Measurements from ENCODE around the gene POLR2J3.
"Not testable (repeated sequence)": the region's sequence is repeated elsewhere in the genome, so short reads cannot be mapped to it uniquely, and the experiment has no call there.

Gene POLR2J3

DNA sequence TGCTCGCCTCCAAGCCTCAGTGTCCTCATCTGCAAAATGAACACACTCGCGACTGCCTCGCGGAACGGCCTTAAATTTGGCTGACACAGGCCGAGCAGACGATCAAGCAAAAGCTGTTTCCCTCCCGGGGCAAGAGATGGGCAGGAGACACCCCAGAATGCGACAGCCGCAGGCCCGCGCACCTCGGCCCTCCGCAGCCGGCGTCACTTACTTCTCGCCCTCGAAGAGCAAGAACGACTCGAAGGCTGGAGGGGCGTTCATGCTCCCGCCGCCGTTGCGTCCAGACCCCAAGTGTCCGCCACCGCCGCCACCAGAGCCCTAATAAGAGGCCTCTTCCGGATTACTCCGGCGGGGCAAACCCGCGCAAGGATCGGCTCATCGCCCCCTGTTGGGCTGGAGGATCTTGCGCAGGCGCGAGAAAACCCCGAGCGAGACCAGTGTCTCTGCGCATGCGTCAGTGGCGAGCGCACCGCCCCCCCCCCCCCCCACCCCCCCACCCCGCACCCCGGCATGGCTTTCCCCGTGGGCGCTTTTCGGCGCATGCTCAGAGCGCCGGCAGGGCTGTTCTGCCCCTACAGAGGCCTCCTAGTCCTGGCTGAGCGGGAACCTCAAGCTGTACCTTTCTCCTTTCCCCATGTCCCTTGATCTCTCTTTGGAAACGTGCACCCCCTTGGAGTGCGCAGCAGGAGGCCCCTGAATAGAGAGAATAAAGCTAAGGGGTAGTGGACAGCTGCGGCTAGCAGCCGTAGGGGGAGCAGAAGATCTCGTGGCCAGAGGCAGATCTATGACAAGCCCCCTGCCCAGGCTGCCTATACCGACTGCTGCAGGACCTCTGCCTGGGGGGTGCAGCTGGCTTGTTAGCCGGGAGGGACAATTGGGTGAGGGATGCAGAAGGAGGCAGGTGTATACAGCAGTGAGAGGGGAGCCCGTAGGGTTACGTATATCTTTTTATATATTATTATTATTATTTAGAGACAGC is at the start of gene POLR2J3:
Gene POLR2J3 (minus strand): TSS at position 323 of the 979 bp plus-strand sequence. CDS start 62 bp downstream, at position 261.
- DNase-seq (ENCODE audit: low spot score), result not testable (repeated sequence)

DNA sequence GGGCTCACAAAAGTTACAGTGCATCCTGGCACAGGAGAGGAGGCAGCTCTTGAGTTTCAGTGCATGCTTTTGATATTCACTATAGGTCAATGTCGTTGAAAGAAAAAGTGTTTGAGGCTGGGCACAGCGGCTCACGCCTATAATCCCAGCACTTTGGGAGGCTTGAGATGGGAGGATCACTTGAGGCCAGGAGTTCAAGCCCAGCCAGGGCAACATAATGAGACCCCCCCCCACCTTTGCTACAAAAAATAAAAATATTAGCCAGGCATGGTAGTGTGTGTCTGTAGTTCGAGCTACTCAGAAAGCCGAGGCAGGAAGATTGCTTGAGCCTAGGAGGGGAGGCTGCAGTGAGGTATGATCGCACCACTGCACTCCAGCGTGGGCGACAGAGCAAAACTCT is 45.7 kb upstream of the POLR2J3 start:
- not testable (repeated sequence) for DNase-seq (ENCODE audit: low spot score)

DNA sequence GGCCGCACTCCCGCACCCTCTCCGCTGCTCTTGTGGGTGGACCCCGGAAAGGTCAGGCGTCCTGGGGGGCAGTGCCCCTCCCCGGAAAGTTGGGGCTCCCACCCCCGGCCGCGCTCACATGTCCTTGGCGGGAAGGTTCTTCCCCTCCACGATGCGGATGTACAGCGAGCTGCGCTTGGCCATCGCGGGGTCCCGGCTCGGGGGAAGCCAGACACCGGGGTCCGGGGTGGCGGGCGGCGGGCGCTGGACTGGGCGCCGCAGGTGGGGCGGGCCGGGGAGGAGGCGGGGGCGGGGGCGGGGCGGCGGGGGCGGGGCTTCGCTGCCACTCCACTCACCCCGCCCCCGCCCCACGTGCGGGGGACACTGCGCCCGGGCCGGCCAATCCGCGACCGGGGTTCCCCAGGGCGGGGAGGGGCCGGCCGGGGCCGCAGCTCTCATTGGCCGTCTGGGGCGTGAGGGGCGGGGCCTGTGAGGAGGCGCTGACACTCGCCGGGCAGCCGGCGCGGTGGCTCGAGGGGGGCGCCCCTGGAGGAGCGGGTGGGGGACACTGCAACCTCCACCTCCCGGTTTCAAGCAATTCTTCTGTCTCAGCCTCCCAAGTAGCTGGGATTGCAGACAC is 44.2 kb upstream of the POLR2J3 start, which contains the start of gene RASA4:
Gene RASA4 (minus strand): TSS at position 250 of the 619 bp plus-strand sequence. CDS start 67 bp downstream, at position 183.
- DNase-seq (ENCODE audit: low spot score), result not testable (repeated sequence)

- DNase-seq (ENCODE audit: low spot score), result not testable (repeated sequence)
Observed at GRCh38 chr7:102615930-102616329, 43.5 kb upstream of the POLR2J3 start.

DNA sequence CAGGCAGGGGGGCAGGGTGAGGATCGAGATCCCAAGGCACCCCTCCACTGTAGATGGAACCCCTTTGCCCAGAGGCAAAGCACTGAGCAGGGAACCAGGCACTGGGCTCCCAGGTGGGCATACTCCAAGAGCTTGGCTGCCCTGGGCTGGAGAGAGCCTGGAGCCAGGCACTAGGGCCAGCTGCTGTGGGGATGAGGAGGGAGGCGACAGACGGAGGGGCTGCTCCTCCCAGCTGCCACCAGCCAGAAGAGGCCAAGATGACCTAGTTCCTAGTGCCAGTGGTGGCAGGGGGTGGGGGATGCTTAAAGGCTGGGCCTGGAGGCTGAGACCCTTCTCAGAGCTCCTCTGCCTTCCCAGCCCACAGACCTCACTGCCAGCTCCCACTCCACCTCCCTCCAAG is 42.5 kb upstream of the POLR2J3 start:
- not testable (repeated sequence) for DNase-seq (ENCODE audit: low spot score)

DNA sequence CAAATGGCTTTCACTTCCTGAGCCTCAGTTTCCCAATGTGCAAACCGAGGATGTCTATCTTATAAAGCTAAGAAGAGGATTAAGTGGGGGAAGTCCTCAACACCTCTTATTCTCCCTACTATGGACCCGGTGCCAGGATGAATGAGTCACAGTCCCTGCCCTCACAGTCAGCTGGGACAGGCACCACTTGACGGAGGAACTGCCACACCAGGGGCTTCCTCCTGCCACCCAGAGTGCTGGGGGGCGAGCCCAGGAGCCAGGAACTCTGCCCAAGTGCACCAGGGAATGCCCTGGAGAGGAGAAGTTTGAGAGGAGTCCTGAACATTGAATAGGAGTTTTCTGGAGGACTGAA is 41.9 kb upstream of the POLR2J3 start:
- not testable (repeated sequence) for DNase-seq (ENCODE audit: low spot score)

- not testable (repeated sequence) for DNase-seq (ENCODE audit: low spot score)
Observed at GRCh38 chr7:102613575-102614345, 41.4 kb upstream of the POLR2J3 start.

DNA sequence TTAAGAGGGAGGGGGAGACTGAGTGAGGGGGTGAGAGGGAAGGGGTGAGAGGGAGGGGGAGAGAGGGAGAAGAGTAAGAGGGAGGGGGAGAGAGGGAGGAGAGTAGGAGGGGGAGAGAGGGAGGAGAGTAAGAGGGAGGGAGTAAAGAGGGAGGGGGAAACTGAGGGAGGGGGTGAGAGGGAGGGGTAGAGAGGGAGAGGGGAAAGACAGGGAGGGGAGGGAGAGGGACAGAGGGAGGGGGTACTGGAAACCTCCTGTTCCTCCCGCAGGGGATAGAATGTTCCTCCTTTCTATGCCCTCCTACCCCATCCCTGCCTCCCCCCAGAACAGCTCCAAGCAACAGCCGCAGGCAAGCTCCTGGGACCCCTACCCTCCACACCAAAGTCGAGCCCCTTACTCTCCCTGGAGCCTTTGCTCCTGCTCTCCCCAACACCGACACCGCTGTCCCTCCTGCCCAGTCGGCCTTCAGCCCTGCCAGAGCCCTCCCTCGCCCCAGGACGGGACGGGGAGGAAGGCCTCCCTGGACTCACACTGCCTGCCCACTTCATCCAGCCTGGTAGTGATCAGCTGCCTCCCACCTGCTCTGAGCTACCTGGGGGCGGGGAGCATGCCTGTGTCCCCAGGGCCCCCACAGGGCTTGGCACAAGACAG is 39.4 kb upstream of the POLR2J3 start:
- not testable (repeated sequence) for DNase-seq (ENCODE audit: low spot score)

DNA sequence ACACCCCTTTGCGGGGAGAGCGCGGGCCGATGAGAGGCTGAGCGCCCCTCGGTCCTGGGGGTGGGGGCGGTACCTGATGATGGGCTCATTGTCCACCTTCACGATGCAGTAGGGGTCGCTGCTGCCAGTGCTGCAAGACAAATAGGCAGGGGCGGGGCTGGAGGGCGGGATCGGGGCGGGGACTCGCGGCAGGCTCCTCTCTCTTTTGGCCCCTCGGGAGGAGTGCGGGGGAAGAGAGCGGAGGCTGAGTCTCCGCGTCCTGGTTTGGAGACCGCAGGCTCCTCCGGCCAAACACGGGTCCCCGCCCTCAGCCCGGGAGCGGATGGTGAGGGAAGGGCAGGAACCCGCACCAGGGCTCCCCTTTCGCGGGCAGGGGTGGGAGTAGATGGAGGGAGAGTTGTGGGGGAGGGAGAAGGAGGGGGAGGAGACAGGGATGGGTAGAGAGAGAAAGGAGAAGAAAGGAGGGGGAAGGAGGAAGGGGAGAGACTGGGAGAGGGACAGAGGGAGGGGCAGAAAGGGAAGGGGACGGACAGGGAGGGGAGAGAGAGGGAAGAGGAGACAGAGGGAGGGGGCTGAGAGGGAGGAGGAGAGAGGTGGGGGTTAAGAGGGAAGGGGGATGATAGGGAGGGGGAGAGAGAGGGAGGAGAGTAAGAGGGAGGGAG is 38.8 kb upstream of the POLR2J3 start:
- DNase-seq (ENCODE audit: low spot score), result not testable (repeated sequence)

DNA sequence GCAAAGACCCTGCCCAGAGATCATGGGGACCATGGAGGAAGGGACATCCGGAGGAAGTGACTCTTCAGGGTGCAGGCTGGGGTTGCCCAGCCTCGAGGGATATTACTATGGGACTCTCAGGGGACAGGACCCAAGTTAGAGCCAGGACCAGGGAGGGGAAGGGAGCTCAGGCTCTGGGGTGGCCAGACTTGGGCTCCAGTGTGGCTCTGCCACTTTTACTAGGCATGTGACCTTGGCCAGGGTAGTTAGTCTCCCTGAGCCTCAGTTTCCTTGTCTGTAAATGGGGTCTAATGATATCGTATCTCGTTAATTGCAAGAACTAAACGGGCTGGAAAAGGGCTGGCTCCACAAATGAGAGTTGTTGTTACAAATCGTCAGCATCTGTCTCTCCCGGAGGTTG is 38.1 kb upstream of the POLR2J3 start:
- DNase-seq (ENCODE audit: low spot score), result not testable (repeated sequence)

GRCh38 chr7:102609734-102610133 is 37.4 kb upstream of the POLR2J3 start:
- not testable (repeated sequence) for DNase-seq (ENCODE audit: low spot score)

DNA sequence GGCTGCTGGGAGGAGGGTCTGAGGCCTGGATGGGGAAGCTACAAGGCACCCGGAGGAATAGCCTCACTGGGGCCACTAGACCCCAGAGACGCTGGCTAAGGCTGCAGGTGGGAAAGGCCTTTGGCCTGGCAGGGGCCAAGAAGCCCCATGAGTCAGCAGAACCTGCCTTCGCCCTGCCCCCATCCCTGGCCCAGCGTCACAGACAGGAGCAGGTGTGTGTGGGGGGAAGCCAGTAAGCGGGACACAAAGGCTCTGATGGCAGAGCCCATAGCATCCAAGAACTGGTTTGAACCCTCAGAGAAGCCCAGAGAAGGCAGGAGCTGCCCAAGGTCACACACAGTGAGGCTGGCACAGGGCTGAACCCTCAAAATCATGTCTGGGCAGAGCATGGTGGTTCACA is 34.5 kb upstream of the POLR2J3 start:
- not testable (repeated sequence) for DNase-seq (ENCODE audit: low spot score)

DNA sequence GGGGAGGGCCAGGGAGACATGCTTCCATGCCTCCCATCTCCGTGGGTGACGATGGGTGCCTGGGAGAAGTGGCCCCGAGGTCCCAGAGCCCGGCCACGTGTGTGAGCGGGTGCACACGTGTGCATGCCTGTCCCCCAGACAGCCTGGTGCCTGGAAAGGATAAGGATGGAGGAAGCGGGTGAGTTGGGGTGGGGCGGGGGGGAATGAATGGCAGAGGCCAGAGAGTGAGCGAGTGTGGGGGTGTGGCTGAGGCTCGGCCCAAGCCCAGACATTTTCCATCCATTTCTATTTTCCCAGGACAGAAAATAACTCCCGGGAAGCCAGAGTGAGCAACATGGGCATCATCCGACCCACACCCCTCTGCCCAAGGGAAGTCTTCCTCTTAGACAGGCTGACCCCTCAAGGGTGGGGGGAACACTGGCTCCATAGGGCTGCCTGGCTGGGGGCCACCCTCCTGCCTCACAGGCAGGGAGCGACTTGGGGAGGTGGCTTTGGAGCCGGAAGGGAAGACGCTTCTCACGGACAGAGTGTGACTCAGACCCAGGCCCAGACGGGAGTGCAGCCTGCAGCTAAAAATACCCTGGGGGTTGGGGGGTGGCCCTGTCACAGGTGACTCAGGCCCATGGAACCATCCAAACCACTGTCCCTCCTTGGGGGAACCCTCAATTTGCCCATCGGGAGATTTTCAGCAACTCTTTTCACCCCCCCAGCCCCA is 32.2 kb upstream of the POLR2J3 start:
- not testable (repeated sequence) for DNase-seq (ENCODE audit: low spot score)

- not testable (repeated sequence) for DNase-seq (ENCODE audit: low spot score)
Observed at GRCh38 chr7:102602317-102602716, 29.9 kb upstream of the POLR2J3 start.

- DNase-seq (ENCODE audit: low spot score), result not testable (repeated sequence)
Observed at GRCh38 chr7:102599699-102600098, 27.3 kb upstream of the POLR2J3 start.

DNA sequence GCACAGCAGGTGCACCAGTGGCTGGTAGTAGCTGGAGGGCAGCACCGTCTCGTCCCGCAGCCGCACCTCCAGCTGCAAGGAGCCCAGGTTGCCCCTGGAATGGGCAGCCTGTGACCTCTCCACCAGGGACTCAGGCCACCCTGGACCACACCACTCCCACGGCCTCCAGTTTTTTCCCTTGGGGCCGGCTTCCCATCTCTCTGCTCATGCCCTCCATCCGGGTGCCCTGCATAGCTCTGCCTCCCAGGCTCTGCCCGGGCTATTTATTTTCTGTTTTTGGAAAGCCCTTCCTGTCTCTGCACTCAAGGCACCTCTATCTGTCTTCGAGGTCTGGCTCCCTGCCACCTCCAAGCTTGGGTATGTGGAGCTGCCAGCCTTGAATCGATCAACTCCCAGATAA is 23.7 kb upstream of the POLR2J3 start:
- DNase-seq (ENCODE audit: low spot score), result not testable (repeated sequence)

GRCh38 chr7:102593637-102594334 is 21.4 kb upstream of the POLR2J3 start:
- not testable (repeated sequence) for DNase-seq (ENCODE audit: low spot score)

DNA sequence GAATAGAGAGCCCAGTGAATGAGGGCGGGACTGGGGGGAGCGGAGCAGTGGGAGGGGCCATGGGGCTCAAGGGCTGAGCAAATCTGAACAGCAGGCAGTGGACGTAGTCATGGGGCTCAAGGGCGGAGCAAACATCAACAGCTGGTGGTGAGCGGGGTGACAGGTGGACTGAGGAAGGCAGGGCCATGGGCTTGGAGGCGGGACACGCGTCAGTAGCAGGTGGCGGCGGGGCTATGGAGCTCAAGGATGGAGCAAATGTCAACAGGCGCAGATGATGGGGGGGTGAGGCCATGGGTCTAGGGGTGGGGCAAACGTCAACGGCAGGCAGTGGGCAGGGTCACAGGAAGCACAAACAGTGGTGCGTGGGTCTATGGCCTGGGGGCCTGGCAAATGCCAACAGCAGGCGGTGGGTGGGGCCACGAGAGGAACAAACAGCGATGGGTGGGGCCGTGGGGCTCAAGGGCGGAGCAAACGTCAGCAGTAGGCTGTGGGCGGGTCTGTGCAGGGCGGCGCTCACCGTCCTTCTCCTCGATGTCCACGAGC is 20.2 kb upstream of the POLR2J3 start:
- DNase-seq (ENCODE audit: low spot score), result not testable (repeated sequence)

GRCh38 chr7:102589857-102590256 is 17.5 kb upstream of the POLR2J3 start:
- not testable (repeated sequence) for DNase-seq (ENCODE audit: low spot score)
